ENCODE measurements around the gene PITX2. TPM values are rescaled to one million over a fixed set of nuclear protein-coding genes. Genes with fewer than 3 reads are reported as not detected.
"Not testable (repeated sequence)": the region's sequence is repeated elsewhere in the genome, so short reads cannot be mapped to it uniquely, and the experiment has no call there.

Gene PITX2
- total RNA-seq, 1 donor from 2014 or later: 0.26 TPM

GRCh38 chr4:110587666-110588285 lies 35.1 kb downstream of the PITX2 start:
- Histone ChIP-seq H3K36me3 (ENCODE audit: control insufficient read depth, insufficient read depth, low read length) (no peaks in the 10 kb centered on the region), H3K27me3 (ENCODE audit: control insufficient read depth, insufficient read depth, low read length) (no peaks in the 10 kb centered on the region), H3K4me3 (ENCODE audit: low read depth, low read length) (no peak overlapping the region)
- FAIRE-seq: no peak
- TF ChIP-seq CTCF (IDR thresholded peaks at IDR 0.05; ENCODE audit: insufficient read depth, low read length, severe bottlenecking): no peak
- no peak for DNase-seq (ENCODE audit: low read depth)

- H3K4me3 ChIP-seq (ENCODE audit: low read depth, low read length): no peak overlapping the region
- no peaks in the 10 kb centered on the region for H3K27me3 ChIP-seq (ENCODE audit: control insufficient read depth, insufficient read depth, low read length)
- FAIRE-seq (no peak), DNase-seq (ENCODE audit: low read depth) (peak; percentile 69)
- H3K36me3 ChIP-seq (ENCODE audit: control insufficient read depth, insufficient read depth, low read length): no peaks in the 10 kb centered on the region
- peak; percentile 62 for TF ChIP-seq CTCF (IDR thresholded peaks at IDR 0.05; ENCODE audit: insufficient read depth, low read length, severe bottlenecking)
Observed at GRCh38 chr4:110586131-110586850, 36.6 kb downstream of the PITX2 start.

- DNase-seq (ENCODE audit: low read depth); H3K27me3 ChIP-seq (ENCODE audit: control insufficient read depth, insufficient read depth, low read length); FAIRE-seq; H3K4me3 ChIP-seq (ENCODE audit: low read depth, low read length); H3K36me3 ChIP-seq (ENCODE audit: control insufficient read depth, insufficient read depth, low read length): not testable (repeated sequence)
Observed at GRCh38 chr4:110576696-110577095, 46.2 kb downstream of the PITX2 start.

Other genes starting within 250 kb of the PITX2 start
- gene ENPEP, start 146.9 kb downstream of the PITX2 start, total RNA-seq: not detected in 2 replicates